ENCODE measurements around the gene KDM3B.
"Not testable (repeated sequence)": the region's sequence is repeated elsewhere in the genome, so short reads cannot be mapped to it uniquely, and the experiment has no call there.

Gene KDM3B

GRCh38 chr5:138351056-138351455 is 1.4 kb upstream of the KDM3B start:
- DNase-seq (ENCODE audit: low spot score), result peak; percentile 61

- no peak for DNase-seq (ENCODE audit: low spot score)
Measured at GRCh38 chr5:138351517-138351916, 968 bp upstream of the KDM3B start.

DNA sequence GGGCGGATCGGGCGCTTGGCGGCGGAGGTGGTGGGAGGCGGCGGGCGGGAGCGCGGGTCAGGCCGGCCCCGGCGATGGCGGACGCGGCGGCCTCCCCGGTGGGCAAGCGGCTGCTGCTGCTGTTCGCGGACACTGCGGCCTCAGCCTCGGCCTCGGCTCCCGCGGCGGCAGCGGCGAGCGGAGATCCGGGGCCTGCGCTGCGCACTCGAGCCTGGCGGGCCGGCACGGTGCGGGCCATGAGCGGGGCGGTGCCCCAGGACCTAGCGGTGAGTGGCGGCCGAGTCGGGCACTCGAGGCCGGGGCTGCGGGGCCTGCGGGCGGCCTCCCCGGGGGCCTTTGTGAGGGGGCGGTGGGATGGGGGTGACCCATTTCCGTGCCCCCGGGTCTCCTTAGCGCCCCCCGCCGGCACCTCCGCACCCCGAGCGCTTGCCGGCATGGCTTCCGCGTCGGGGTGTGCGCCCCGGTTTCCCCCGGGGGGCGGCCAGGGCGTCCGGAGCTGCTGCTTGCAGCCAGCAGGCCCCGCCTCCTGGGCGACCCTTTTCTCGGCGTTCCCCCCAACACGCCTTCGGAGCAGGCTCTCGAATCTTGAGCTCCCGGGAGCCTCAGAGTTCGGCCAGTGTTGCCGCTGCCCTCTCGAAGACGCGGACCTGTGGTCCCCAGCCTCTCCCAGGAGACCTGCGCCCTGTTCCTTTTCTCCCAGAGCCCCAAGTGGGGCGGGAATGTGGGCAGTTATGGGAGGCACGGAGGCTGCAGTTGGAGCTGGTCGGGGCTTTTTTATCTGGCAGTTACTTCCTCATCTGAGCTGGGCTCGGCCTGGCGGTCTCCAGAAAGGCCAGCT is 456 bp downstream of the KDM3B start:
- DNase-seq (ENCODE audit: low spot score), result peak; percentile 58

DNA sequence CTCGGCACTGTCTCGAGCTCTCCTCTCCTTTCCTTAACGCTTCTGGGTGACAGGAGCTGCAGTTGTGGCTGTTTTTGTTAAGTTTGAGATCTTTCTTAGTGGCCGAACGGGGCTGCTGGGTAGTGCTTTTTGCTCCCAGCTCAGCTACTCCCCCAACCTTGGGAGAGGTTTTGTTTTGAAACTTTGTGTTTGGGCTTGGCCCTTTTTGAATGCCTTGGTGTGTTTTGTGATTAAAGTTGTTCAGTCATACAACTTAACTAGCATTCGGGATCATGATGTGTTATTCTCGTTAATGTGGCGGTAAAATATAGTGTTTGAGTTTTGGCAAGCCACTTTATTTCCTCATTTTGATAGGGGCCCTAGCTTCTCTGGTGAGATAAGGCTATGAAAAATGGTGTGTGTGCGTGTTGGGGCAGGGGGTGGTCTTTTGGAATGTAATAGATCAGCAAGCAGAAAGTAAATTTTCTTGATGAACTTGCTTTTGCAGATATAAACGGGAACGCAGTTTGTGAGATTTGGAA is 1.1 kb downstream of the KDM3B start:
- DNase-seq (ENCODE audit: low spot score), result peak; percentile 45

DNA sequence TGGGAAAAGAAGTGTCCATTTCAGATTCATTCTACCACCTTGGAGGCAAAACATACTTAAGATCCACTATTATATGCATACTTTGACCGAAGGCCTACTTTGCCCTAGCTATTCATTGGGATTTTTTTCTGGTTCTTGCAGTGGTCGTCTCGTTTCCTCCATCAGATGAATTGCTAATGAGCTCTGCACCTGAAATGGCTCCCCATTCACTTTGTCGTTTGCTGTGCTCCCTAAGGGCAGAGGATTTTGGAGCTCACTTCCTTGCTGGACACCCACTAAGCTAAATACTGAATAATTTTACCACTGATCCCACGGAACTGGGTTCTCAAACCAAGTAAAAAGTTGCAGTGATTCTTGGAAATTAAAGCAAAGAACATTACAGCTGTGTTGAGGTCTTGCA is 1.9 kb downstream of the KDM3B start:
- no peak for DNase-seq (ENCODE audit: low spot score)

DNA sequence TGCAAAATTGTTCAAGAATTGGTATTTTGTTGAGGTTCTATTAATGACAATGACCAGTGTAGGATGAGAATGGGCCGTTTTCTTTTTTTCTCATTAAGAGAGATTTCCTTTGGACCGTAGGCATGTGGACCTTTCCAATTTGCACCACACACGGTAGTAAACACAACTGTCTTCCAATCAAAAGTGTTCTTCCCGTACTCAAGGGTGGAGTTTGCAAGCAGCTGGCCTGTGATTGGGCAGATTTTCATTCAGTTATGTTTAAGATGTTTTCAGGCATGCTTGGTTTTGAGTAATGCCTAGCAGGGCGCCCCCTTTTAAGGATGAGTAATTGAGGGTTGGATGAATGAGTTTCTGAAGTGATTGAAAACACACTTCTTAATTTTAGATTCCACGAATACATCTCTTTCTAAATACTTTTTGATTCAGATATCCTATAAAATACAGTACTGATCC is 2.5 kb downstream of the KDM3B start:
- peak; percentile 84 for DNase-seq (ENCODE audit: low spot score)

GRCh38 chr5:138359621-138360020 is 7.1 kb downstream of the KDM3B start:
- no peak for DNase-seq (ENCODE audit: low spot score)

DNA sequence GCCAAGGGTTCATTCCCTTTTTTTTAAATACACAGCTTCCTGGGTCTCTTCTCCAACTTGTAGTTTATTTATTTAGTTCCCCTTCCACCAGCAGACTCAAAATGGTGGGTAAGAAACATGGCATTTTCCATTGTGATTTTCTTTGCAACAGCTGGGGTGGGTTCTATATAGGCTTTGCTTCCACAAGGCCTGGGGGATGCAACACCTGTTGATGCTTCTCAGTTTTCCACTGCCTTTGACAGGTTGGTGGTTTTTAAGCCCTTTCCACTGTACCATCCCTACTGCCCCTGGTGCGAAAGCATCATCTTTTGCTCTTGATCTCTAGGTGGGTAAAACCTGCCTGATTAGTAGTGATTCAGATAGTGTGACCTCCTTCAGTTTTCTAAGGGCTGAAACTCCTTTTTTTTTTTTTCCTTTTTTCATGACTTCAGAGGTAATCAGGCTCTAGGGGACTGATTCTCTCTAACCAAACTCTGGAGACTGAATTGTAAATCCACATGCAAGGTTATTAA is 8.5 kb downstream of the KDM3B start:
- no peak for DNase-seq (ENCODE audit: low spot score)

DNA sequence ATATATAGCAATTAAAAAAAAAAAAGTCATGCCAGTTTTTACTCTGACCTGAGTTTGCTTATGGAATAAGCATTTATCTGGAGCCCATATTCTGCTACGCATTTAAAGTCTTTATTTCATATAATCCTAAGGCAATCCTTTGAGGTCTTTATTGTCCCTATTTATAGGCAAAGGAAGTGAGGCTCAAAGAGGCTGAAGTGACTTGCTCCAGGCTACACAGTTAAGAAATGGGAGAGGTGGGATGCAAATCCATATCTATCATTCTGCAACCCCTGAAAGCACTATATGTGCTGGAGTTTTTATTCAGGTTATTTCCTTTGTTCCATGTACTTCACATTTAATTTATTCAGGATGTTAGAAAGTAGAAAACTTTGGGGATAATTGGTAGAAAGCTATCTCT is 12.1 kb downstream of the KDM3B start:
- DNase-seq (ENCODE audit: low spot score), result no peak

GRCh38 chr5:138366632-138367382 is 14.3 kb downstream of the KDM3B start:
- no peak for DNase-seq (ENCODE audit: low spot score)

GRCh38 chr5:138369261-138369660 is 16.8 kb downstream of the KDM3B start:
- DNase-seq (ENCODE audit: low spot score), result no peak

GRCh38 chr5:138369706-138370105 is 17.2 kb downstream of the KDM3B start:
- no peak for DNase-seq (ENCODE audit: low spot score)

DNA sequence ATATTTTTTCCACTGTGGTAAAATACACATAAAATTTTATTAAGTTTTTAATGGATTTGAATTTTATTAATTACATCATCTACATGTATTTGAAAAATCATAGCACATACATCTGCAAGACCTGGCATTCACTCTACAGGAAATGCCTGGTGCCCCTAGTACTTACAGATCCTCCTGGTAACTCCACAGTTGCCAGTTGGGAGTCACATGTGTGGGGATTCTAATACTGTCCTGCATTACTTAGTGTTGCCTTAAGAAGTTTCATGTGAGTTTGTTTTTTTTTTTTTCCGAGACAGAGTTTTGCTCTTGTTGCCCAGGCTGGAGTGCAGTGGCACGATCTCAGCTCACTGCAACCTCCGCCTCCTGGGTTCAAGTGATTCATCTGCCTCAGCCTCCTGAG is 18.1 kb downstream of the KDM3B start:
- DNase-seq (ENCODE audit: low spot score), result no peak

DNA sequence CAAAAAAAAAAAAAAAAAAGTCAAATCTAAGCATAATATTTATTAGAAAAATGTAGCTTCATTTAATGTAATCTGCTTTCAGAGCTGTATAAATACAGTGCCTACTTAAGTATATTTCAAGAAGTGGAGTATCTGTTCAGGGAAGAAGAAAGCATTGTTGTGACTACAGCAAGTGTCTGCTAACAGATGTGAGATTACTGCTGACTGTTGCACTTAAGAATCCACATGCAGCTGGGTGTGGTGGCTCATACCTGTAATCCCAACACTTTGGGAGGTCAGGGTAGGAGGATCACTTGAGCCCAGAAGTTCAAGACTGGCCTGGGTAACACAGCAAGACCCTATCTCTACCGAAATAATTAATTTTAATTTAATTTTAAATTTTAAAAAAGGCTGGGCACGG is 19.0 kb downstream of the KDM3B start:
- no peak for DNase-seq (ENCODE audit: low spot score)

GRCh38 chr5:138372225-138372624 is 19.7 kb downstream of the KDM3B start:
- DNase-seq (ENCODE audit: low spot score), result no peak

DNA sequence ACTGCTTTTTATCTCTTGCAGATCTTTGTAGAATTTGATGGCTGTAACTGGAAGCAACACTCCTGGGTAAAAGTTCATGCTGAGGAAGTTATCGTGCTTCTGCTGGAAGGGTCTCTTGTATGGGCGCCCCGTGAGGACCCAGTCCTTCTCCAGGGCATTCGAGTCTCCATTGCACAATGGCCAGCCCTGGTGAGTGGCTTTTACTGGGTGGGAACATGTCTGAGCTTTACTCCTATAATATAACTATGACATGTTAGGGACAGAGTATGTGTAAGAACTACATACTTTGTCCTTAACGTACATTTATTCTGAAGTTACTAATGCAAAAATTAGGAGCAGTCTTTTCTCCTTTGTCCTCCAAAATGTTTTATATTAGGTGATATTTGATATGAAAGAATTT is 20.2 kb downstream of the KDM3B start:
- no peak for DNase-seq (ENCODE audit: low spot score)

DNA sequence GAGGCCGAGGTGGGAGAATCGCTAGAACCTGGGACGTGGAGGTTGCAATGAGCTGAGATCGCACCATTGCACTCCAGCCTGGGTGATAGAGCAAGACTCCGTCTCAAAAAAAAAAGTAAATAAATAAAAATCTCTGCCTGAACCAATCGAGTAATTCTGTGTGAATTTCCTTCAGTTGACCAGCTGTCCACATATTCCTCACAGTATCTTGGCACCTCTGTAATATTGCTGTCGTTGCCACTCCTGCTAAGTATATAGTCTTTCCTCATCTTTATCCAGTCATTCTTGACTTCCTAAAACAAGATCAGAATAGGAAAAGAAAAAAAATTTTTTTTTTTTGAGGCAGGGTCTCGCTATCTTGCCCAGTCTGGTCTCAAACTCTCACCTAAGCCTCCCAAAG is 29.9 kb downstream of the KDM3B start:
- no peak for DNase-seq (ENCODE audit: low spot score)

DNA sequence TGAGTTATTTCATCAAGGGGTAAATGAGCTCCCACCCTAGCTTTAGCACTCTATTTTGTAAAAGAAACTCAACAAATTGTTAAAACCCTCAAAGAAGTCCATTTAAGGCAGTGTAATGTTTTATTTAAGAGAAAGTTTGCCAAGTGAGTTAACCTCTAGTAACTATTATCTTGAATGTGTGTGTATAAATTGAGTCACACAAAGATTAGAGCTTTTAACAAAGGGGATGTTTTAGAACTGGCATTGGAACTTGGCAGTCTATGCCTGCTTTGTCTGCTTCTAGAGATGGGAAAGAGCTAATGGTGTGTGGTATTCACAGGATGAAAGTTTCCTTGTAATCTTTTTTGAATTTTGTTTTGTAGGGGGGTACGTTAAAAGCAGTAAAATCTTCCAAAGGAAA is 33.2 kb downstream of the KDM3B start:
- no peak for DNase-seq (ENCODE audit: low spot score)

DNA sequence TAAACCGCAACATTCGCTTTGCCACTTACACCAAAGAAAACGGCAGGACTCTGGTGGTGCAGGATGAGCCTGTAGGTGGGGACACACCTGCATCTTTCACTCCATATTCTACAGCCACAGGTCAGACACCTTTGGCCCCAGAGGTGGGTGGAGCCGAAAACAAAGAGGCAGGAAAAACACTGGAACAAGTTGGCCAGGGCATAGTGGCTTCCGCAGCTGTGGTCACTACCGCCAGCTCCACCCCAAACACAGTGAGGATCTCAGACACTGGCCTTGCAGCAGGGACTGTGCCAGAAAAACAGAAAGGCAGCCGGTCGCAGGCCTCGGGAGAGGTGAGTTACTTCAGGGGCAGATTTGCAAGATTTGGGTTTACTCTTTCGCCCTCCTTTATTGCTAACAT is 33.8 kb downstream of the KDM3B start:
- no peak for DNase-seq (ENCODE audit: low spot score)

GRCh38 chr5:138389332-138389731 is 36.8 kb downstream of the KDM3B start:
- DNase-seq (ENCODE audit: low spot score), result no peak

DNA sequence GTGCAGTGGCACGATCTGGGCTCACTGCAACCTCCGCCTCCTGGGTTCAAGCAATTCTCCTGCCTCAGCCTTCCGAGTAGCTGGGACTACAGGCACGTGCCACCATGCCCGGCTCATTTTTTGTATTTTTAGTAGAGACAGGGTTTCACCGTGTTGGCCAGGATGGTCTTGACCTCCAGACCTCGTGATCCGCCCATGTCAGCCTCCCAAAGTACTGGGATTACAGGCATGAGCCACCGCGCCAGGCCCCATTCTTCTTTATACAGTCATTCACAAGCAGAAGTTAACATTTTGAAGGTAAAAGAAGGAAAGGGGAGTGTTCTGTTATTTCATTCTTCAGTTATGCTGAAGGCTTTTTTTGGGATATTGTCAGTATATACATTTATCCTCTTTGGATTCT is 37.4 kb downstream of the KDM3B start:
- not testable (repeated sequence) for DNase-seq (ENCODE audit: low spot score)

DNA sequence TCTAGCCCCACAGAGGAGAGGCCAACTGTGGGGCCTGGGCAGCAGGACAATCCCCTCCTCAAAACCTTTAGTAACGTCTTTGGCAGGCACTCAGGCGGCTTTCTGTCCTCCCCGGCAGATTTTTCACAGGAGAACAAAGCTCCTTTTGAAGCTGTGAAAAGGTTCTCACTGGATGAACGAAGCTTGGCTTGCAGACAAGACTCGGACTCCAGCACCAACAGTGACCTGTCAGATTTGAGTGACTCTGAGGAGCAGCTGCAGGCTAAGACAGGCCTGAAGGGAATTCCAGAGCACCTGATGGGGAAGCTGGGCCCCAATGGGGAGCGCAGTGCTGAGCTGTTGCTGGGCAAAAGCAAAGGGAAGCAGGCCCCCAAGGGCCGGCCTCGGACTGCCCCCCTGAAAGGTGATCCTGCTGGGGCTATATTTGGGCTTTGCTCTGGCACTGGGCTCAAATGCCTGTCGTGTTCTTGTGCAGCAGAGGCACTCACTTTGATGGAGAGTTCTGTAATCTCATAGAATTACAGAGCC is 39.4 kb downstream of the KDM3B start:
- no peak for DNase-seq (ENCODE audit: low spot score)

DNA sequence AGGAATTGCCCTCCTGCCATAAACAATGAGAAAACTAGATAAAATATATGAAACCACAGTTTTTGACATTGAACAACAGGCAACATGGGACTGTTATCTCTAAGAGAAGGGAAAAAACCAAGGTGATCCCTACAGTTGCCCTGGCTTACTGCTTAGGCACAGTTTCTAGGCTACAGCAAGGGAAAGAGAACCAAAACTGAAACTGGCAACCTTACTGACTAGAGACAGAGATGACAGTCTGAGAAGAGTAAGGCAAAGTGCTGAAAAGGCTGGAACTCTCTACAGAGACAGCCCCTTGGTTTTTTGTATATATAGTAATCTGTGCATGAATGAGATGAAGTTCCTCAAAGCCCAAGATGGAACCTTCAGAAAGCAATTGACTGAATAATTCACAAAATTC is 50.2 kb downstream of the KDM3B start:
- DNase-seq (ENCODE audit: low spot score), result no peak

Measured in AG08396 (cell line).